Measurements from ENCODE around the gene S1PR1. TPM values are rescaled to one million over a fixed set of nuclear protein-coding genes. Genes with fewer than 3 reads are reported as not detected.

The S1PR1 gene
- total RNA-seq, 6 experiments from 2014 or later, result 9.0 to 14.8 (median 9.3) TPM

GRCh38 chr1:101239095-101240040 is 2.5 kb downstream of the S1PR1 start:
- no peaks in the 10 kb centered on the region for H3K27me3 ChIP-seq
- WGBS (ENCODE audit: insufficient coverage, low coverage, low lambda C conversion rate, missing lambda C conversion rate), result 51% methylated on average over 19 of the region's 42 CpGs
- no peaks in the 10 kb centered on the region for H3K9me3 ChIP-seq
- TF ChIP-seq, protein P1, sequence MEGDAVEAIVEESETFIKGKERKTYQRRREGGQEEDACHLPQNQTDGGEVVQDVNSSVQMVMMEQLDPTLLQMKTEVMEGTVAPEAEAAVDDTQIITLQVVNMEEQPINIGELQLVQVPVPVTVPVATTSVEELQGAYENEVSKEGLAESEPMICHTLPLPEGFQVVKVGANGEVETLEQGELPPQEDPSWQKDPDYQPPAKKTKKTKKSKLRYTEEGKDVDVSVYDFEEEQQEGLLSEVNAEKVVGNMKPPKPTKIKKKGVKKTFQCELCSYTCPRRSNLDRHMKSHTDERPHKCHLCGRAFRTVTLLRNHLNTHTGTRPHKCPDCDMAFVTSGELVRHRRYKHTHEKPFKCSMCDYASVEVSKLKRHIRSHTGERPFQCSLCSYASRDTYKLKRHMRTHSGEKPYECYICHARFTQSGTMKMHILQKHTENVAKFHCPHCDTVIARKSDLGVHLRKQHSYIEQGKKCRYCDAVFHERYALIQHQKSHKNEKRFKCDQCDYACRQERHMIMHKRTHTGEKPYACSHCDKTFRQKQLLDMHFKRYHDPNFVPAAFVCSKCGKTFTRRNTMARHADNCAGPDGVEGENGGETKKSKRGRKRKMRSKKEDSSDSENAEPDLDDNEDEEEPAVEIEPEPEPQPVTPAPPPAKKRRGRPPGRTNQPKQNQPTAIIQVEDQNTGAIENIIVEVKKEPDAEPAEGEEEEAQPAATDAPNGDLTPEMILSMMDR (IDR thresholded peaks at IDR 0.05), result peak in 1 of 4 donors; percentile 3
- no peak for TF ChIP-seq POLR2A (IDR thresholded peaks at IDR 0.05)
- H3K27ac ChIP-seq, result peak overlapping the region; percentile 47 to 84 (median 79)
- intact Hi-C loops (cut with DNase I), result no loop called here
- peaks cover 0 to 19% (median 0%) of the 10 kb centered on the region in 4 donors for H3K36me3 ChIP-seq
- H3K4me3 ChIP-seq, result peak overlapping the region; percentile 1 to 74 (median 69)
- ATAC-seq, result no peak
- DNase-seq, result peak in 1 of 3 donors; percentile 45
- no peaks in the 10 kb centered on the region for H3K4me1 ChIP-seq

- no peak overlapping the region for H3K27ac ChIP-seq
- H3K9me3 ChIP-seq, result no peaks in the 10 kb centered on the region
- intact Hi-C loops (cut with DNase I), result no loop called here
- no peak for DNase-seq
- H3K36me3 ChIP-seq, result peaks cover 0 to 19% (median 0%) of the 10 kb centered on the region in 4 donors
- H3K27me3 ChIP-seq, result no peaks in the 10 kb centered on the region
- H3K4me1 ChIP-seq, result no peaks in the 10 kb centered on the region
- H3K4me3 ChIP-seq, result no peak overlapping the region
- no peak for ATAC-seq
- WGBS (ENCODE audit: insufficient coverage, low coverage, low lambda C conversion rate, missing lambda C conversion rate), result 68% methylated on average over 8 of the region's 10 CpGs
- TF ChIP-seq, protein P1 (IDR thresholded peaks at IDR 0.05), result no peak
- TF ChIP-seq POLR2A (IDR thresholded peaks at IDR 0.05), result no peak
Observed at GRCh38 chr1:101240041-101240430, 3.2 kb downstream of the S1PR1 start.

- peaks cover 0 to 19% (median 0%) of the 10 kb centered on the region in 4 donors for H3K36me3 ChIP-seq
- no peak overlapping the region for H3K4me3 ChIP-seq
- no peaks in the 10 kb centered on the region for H3K9me3 ChIP-seq
- no peaks in the 10 kb centered on the region for H3K4me1 ChIP-seq
- no peak for DNase-seq
- no peak for ATAC-seq
- H3K27ac ChIP-seq, result no peak overlapping the region
- H3K27me3 ChIP-seq, result no peaks in the 10 kb centered on the region
- intact Hi-C loops (cut with DNase I), result no loop called here
- no peak for TF ChIP-seq POLR2A (IDR thresholded peaks at IDR 0.05)
- TF ChIP-seq, protein P1 (IDR thresholded peaks at IDR 0.05), result no peak
Observed at GRCh38 chr1:101241485-101242225, 4.8 kb downstream of the S1PR1 start.

- Histone ChIP-seq H3K4me3 (no peak overlapping the region), H3K36me3 (peaks cover 0 to 19% (median 0%) of the 10 kb centered on the region in 4 donors), H3K27me3 (no peaks in the 10 kb centered on the region), H3K4me1 (no peaks in the 10 kb centered on the region), H3K9me3 (no peaks in the 10 kb centered on the region), H3K27ac (peak overlapping the region in 2 of 3 donors; percentile 16 to 21)
- TF ChIP-seq, protein P1 (IDR thresholded peaks at IDR 0.05), result no peak
- TF ChIP-seq POLR2A (IDR thresholded peaks at IDR 0.05), result no peak
- DNase-seq (no peak), ATAC-seq (peak; percentile 2 to 59 (median 8))
- intact Hi-C loops (cut with DNase I), result no loop called here
- 89% methylated on average over 2 of the region's 2 CpGs for WGBS (ENCODE audit: insufficient coverage, low coverage, low lambda C conversion rate, missing lambda C conversion rate)
Observed at GRCh38 chr1:101242324-101243050, 5.7 kb downstream of the S1PR1 start.
